GM13976 (cell line): ENCODE results near the gene GALNT1.

Source experiments
- DNase-seq: peaks from one replicate; pipeline ENCODE4 v3.0.0; 2012; ENCODE audit warnings: low spot score
- CTCF ChIP-seq: IDR thresholded peaks from 2 replicates; pipeline ENCODE4 v1.5.1; 2012; ENCODE audit warnings: borderline replicate concordance, mild to moderate bottlenecking; ENCODE audit not compliant: insufficient read depth; ENCODE audit errors: extremely low read depth, missing control alignments, control extremely low read depth
- in situ Hi-C: fragments of 300-500 bp; cut with MboI; formaldehyde crosslinking; loops from one replicate; pipeline ENCODE4 v1.12.0; 2022; ENCODE audit warnings: low sequenced_read_pairs, mixed read lengths, inconsistent platforms; ENCODE audit not compliant: unreplicated experiment

Gene GALNT1

GRCh38 chr18:35703043-35703688, 121.6 kb downstream of the GALNT1 start:
- DNase-seq: no peak
- in situ Hi-C loops: no loop called here

GRCh38 chr18:35705988-35706387, 124.4 kb downstream of the GALNT1 start:
- no peak for TF ChIP-seq CTCF
- in situ Hi-C loops: no loop called here
- DNase-seq: no peak

More at GRCh38 chr18:35703043-35703688, 121.6 kb downstream of the GALNT1 start:
- no peak for TF ChIP-seq CTCF

GRCh38 chr18:35707247-35707646, 125.7 kb downstream of the GALNT1 start:
- in situ Hi-C loops: no loop called here
- TF ChIP-seq CTCF: no peak
- no peak for DNase-seq

GRCh38 chr18:35707674-35708073, 126.1 kb downstream of the GALNT1 start:
- no peak for DNase-seq
- in situ Hi-C loops: no loop called here
- no peak for TF ChIP-seq CTCF

- in situ Hi-C loops: no loop called here
- no peak for TF ChIP-seq CTCF
- DNase-seq: no peak
Measured at GRCh38 chr18:35710581-35710980, 129.0 kb downstream of the GALNT1 start.

- TF ChIP-seq CTCF: no peak
- no peak for DNase-seq
- in situ Hi-C loops: no loop called here
Measured at GRCh38 chr18:35711227-35711626, 129.7 kb downstream of the GALNT1 start.

- in situ Hi-C loops: no loop called here
- TF ChIP-seq CTCF: no peak
- no peak for DNase-seq
Measured at GRCh38 chr18:35713545-35713944, 132.0 kb downstream of the GALNT1 start.
